CD4-positive, alpha-beta T cell treated with Interleukin-12 subunit alpha and Interleukin-12 subunit beta, for 1 hour (primary cell): Measurements from ENCODE around the gene AKT1.

Experiments
- DNase-seq: peaks from one replicate; pipeline ENCODE4 v3.0.0-alpha.2; 2020

AKT1 gene

GRCh38 chr14:104784846-104785707 lies 10.5 kb downstream of the AKT1 start:
- no peak for DNase-seq

GRCh38 chr14:104784218-104784568 lies 11.4 kb downstream of the AKT1 start:
- DNase-seq = no peak

GRCh38 chr14:104783484-104784217 lies 11.9 kb downstream of the AKT1 start:
- DNase-seq = no peak

- DNase-seq = no peak
Measured at GRCh38 chr14:104782808-104783139, 12.8 kb downstream of the AKT1 start.

- no peak for DNase-seq
Measured at GRCh38 chr14:104782086-104782807, 13.3 kb downstream of the AKT1 start.

- no peak for DNase-seq
Measured at GRCh38 chr14:104781271-104782077, 14.1 kb downstream of the AKT1 start.

- DNase-seq = no peak
Measured at GRCh38 chr14:104780513-104781030, 15.0 kb downstream of the AKT1 start.

GRCh38 chr14:104779776-104780512 lies 15.6 kb downstream of the AKT1 start:
- DNase-seq = no peak

- no peak for DNase-seq
Measured at GRCh38 chr14:104778694-104779331, 16.7 kb downstream of the AKT1 start.

- DNase-seq = no peak
Measured at GRCh38 chr14:104777808-104778249, 17.7 kb downstream of the AKT1 start.

- DNase-seq = no peak
Measured at GRCh38 chr14:104776961-104777807, 18.4 kb downstream of the AKT1 start.

GRCh38 chr14:104776481-104776880 lies 19.1 kb downstream of the AKT1 start:
- DNase-seq = no peak

GRCh38 chr14:104775073-104775489 lies 20.5 kb downstream of the AKT1 start:
- DNase-seq = no peak

GRCh38 chr14:104774453-104775072 lies 21.0 kb downstream of the AKT1 start:
- DNase-seq = no peak

- DNase-seq = no peak
Measured at GRCh38 chr14:104773505-104774452, 21.8 kb downstream of the AKT1 start.

GRCh38 chr14:104772707-104773504 lies 22.6 kb downstream of the AKT1 start:
- no peak for DNase-seq

GRCh38 chr14:104771918-104772706 lies 23.4 kb downstream of the AKT1 start:
- DNase-seq = no peak
